H1 (cell line): ENCODE measurements around the gene TBC1D9. TPM values are rescaled to one million over a fixed set of nuclear protein-coding genes. Genes with fewer than 3 reads are reported as not detected.

Experiments
- CTCF ChIA-PET: fragments of 300-600 bp; sonication (Branson Sonifier 250); formaldehyde crosslinking; loops from one replicate; lab custom pipeline; 2021; ENCODE audit not compliant: partially characterized antibody; lab: Charles Lee
- POLR2A ChIA-PET: fragments of 300-600 bp; sonication (Branson Sonifier 250); formaldehyde crosslinking; loops from one replicate; lab custom pipeline; 2021; ENCODE audit warnings: inconsistent platforms; ENCODE audit not compliant: partially characterized antibody; lab: Charles Lee
- DNase-seq, 2 experiments: peaks; one replicate each; pipeline versions ENCODE4 v3.0.0 to v3.0.0-alpha.2; 2010 to 2022; ENCODE audit warnings: low spot score in 2 of 2, low read depth in 1 of 2, mixed read lengths in 1 of 2
- FAIRE-seq: peaks from 2 replicates; lab custom pipeline; 2011; peaks lifted over from hg19 to GRCh38; lab: Jason Lieb, UNC
- H2AFZ ChIP-seq: 2 replicates; pipeline ENCODE4 v1.8.1; 2012; ENCODE audit warnings: low read length, inconsistent platforms
- H2AK5ac ChIP-seq: 2 replicates; pipeline ENCODE4 v1.6.1; 2013; ENCODE audit warnings: low read depth, low read length
- H2BK120ac ChIP-seq: replicated peaks from 2 replicates; pipeline ENCODE3; 2013; ENCODE audit warnings: low read depth, low read length, inconsistent platforms
- H2BK12ac ChIP-seq: 2 replicates; pipeline ENCODE4 v1.6.1; 2013; ENCODE audit warnings: low read depth, low read length
- H2BK15ac ChIP-seq: 2 replicates; pipeline ENCODE4 v1.6.1; 2013; ENCODE audit warnings: low read length
- H2BK20ac ChIP-seq: 2 replicates; pipeline ENCODE4 v1.6.1; 2013; ENCODE audit warnings: low read length
- H2BK5ac ChIP-seq: 2 replicates; pipeline ENCODE4 v1.6.1; 2013; ENCODE audit warnings: low read depth, low read length
- H3K14ac ChIP-seq: 2 replicates; pipeline ENCODE4 v1.6.1; 2013; ENCODE audit warnings: inconsistent platforms; ENCODE audit not compliant: insufficient read length
- H3K18ac ChIP-seq: 2 replicates; pipeline ENCODE4 v1.6.1; 2013; ENCODE audit warnings: low read length; ENCODE audit errors: extremely low read depth
- H3K23ac ChIP-seq: 2 replicates; pipeline ENCODE4 v1.6.1; 2013; ENCODE audit warnings: inconsistent platforms; ENCODE audit not compliant: insufficient read length
- H3K23me2 ChIP-seq: 2 replicates; pipeline ENCODE4 v1.6.1; 2013; ENCODE audit warnings: low read depth, low read length
- H3K27ac ChIP-seq: 2 replicates; pipeline ENCODE4 v1.6.1; 2011; ENCODE audit warnings: low read depth, low read length, inconsistent platforms
- H3K27me3 ChIP-seq, 4 experiments: replicated peaks in 1 of 4; 1 replicate in 1 of 4; 2 replicates in 3 of 4; pipeline versions ENCODE4 v1.6.1 to v1.8.1; 2011 to 2013; ENCODE audit warnings: low read length in 3 of 4, mild to moderate bottlenecking in 3 of 4, inconsistent platforms in 2 of 4, mixed read lengths in 2 of 4, moderate library complexity in 1 of 4; ENCODE audit not compliant: control insufficient read depth in 3 of 4, insufficient read depth in 3 of 4; ENCODE audit errors: extremely low read depth in 1 of 4
- H3K36me3 ChIP-seq, 4 experiments: 2 replicates each; pipeline versions ENCODE4 v1.6.1 to v1.8.1; 2011 to 2013; ENCODE audit warnings: mild to moderate bottlenecking in 4 of 4, low read length in 3 of 4, moderate library complexity in 2 of 4, control low read depth in 1 of 4, inconsistent platforms in 1 of 4; ENCODE audit not compliant: insufficient read depth in 4 of 4, control insufficient read depth in 2 of 4
- H3K4ac ChIP-seq: replicated peaks from 2 replicates; pipeline ENCODE3; 2013; ENCODE audit warnings: low read length, low read depth, mixed read lengths, inconsistent platforms; ENCODE audit not compliant: insufficient read length
- H3K4me1 ChIP-seq, 4 experiments: replicated peaks in 1 of 4; 1 replicate in 1 of 4; 2 replicates in 3 of 4; pipeline versions ENCODE4 v1.6.1 to v1.8.1; 2011 to 2013; ENCODE audit warnings: low read length in 3 of 4, inconsistent platforms in 2 of 4, mixed read lengths in 1 of 4; ENCODE audit not compliant: insufficient read depth in 4 of 4, control insufficient read depth in 3 of 4
- H3K4me2 ChIP-seq, 2 experiments: 2 replicates each; pipeline versions ENCODE4 v1.6.1 to v1.8.1; 2011 to 2013; ENCODE audit warnings: low read depth in 2 of 2, low read length in 2 of 2, control low read depth in 1 of 2, inconsistent platforms in 1 of 2, mild to moderate bottlenecking in 1 of 2; ENCODE audit not compliant: insufficient read depth in 1 of 2
- H3K4me3 ChIP-seq, 4 experiments: fragments of 200-600, 300-600 bp in 1 of 4; sonication (generic), shearing (Covaris generic), sonication (Bioruptor Twin) in 1 of 4; 2 replicates each; pipeline versions ENCODE4 v1.5.1 to v1.8.1; 2011 to 2016; ENCODE audit warnings: low read length in 4 of 4, low read depth in 3 of 4, control low read depth in 2 of 4, inconsistent platforms in 2 of 4, mild to moderate bottlenecking in 2 of 4, mixed read lengths in 1 of 4, moderate library complexity in 1 of 4; ENCODE audit not compliant: insufficient read depth in 2 of 4; ENCODE audit errors: extremely low read depth in 1 of 4
- H3K56ac ChIP-seq: replicated peaks from 2 replicates; pipeline ENCODE3; 2013; ENCODE audit warnings: low read depth, mild to moderate bottlenecking, mixed read lengths, low read length, inconsistent platforms; ENCODE audit not compliant: insufficient read length
- H3K79me1 ChIP-seq: 2 replicates; pipeline ENCODE4 v1.6.1; 2013; ENCODE audit warnings: low read depth, low read length, control low read depth
- H3K79me2 ChIP-seq, 2 experiments: 2 replicates each; pipeline versions ENCODE4 v1.6.1 to v1.8.1; 2012 to 2013; ENCODE audit warnings: low read length in 2 of 2, mild to moderate bottlenecking in 2 of 2, inconsistent platforms in 1 of 2; ENCODE audit not compliant: insufficient read depth in 2 of 2, control insufficient read depth in 1 of 2
- H3K9ac ChIP-seq, 4 experiments: replicated peaks in 1 of 4; 1 replicate in 1 of 4; 2 replicates in 3 of 4; pipeline versions ENCODE4 v1.6.1 to v1.8.1; 2011 to 2013; ENCODE audit warnings: low read depth in 3 of 4, low read length in 3 of 4, control low read depth in 2 of 4, mild to moderate bottlenecking in 2 of 4, moderate library complexity in 2 of 4, inconsistent platforms in 1 of 4; ENCODE audit errors: extremely low read depth in 1 of 4
- H3K9me3 ChIP-seq, 2 experiments: 2 replicates each; pipeline versions ENCODE4 v1.6.1 to v1.8.1; 2012 to 2013; ENCODE audit warnings: mild to moderate bottlenecking in 2 of 2, moderate library complexity in 2 of 2, control low read depth in 1 of 2, inconsistent platforms in 1 of 2, low read depth in 1 of 2, low read length in 1 of 2, mixed read lengths in 1 of 2; ENCODE audit not compliant: insufficient read depth in 2 of 2
- H4K20me1 ChIP-seq, 2 experiments: replicated peaks in 1 of 2; 2 replicates each; pipeline versions ENCODE3 to v1.8.1; 2011 to 2013; ENCODE audit warnings: inconsistent platforms in 2 of 2, low read length in 2 of 2, mild to moderate bottlenecking in 1 of 2; ENCODE audit not compliant: insufficient read depth in 2 of 2, control insufficient read depth in 1 of 2
- H4K5ac ChIP-seq: 2 replicates; pipeline ENCODE4 v1.6.1; 2013; ENCODE audit warnings: low read length, low read depth, mixed read lengths, inconsistent platforms; ENCODE audit not compliant: insufficient read length
- H4K8ac ChIP-seq: 2 replicates; pipeline ENCODE4 v1.8.0; 2013; ENCODE audit warnings: mild to moderate bottlenecking, moderate library complexity, low read length, inconsistent platforms; ENCODE audit not compliant: insufficient read depth; ENCODE audit errors: extremely low read depth
- H4K91ac ChIP-seq: replicated peaks from 2 replicates; pipeline ENCODE3; 2013; ENCODE audit warnings: low read length, mixed read lengths, inconsistent platforms; ENCODE audit not compliant: insufficient read length
- BCL11A ChIP-seq, 2 experiments: IDR thresholded peaks; one replicate each; pipeline ENCODE4 v1.6.1; 2011; ENCODE audit warnings: low read depth in 2 of 2, low read length in 2 of 2, mild to moderate bottlenecking in 2 of 2
- CBX8 ChIP-seq: fragments of 300-800, 300-1000 bp; sonication (generic); IDR thresholded peaks from 2 replicates; pipeline ENCODE4 v1.7.1; 2016; ENCODE audit warnings: low read depth, low read length, borderline replicate concordance
- CTBP2 ChIP-seq: IDR thresholded peaks from 2 replicates; pipeline ENCODE4 v1.7.0; 2011; ENCODE audit warnings: borderline replicate concordance, mild to moderate bottlenecking, moderate library complexity, mixed read lengths, low read length; ENCODE audit not compliant: insufficient read depth, insufficient read length
- EGR1 ChIP-seq: IDR thresholded peaks from 2 replicates; pipeline ENCODE4 v1.6.1; 2011; ENCODE audit warnings: low read depth, low read length, borderline replicate concordance
- EZH2 ChIP-seq: fragments of 200-600 bp; sonication (generic); IDR thresholded peaks from 2 replicates; pipeline ENCODE4 v1.7.1; 2012; ENCODE audit warnings: low read depth, mild to moderate bottlenecking, moderate library complexity, low read length, inconsistent platforms; ENCODE audit not compliant: severe bottlenecking
- FOSL1 ChIP-seq: IDR thresholded peaks from 2 replicates; pipeline ENCODE4 v1.6.1; 2011; ENCODE audit warnings: mild to moderate bottlenecking, low read depth, low read length, moderate library complexity; ENCODE audit not compliant: insufficient read depth
- KDM1A ChIP-seq: fragments of 200-600, 300-600 bp; sonication (generic); IDR thresholded peaks from 2 replicates; pipeline ENCODE4 v1.7.1; 2016; ENCODE audit warnings: mild to moderate bottlenecking, low read length, borderline replicate concordance
- KDM4A ChIP-seq: IDR thresholded peaks from one replicate; pipeline ENCODE4 v1.7.1; 2012; ENCODE audit warnings: low read depth, mild to moderate bottlenecking, moderate library complexity, low read length, inconsistent platforms; ENCODE audit not compliant: severe bottlenecking
- KDM5A ChIP-seq: fragments of 200-600 bp; IDR thresholded peaks from 2 replicates; pipeline ENCODE4 v1.7.1; 2012; ENCODE audit warnings: mild to moderate bottlenecking, low read length, inconsistent platforms, mixed read lengths
- MAFK ChIP-seq: IDR thresholded peaks from 2 replicates; pipeline ENCODE4 v1.6.1; 2012; ENCODE audit warnings: low read depth, mild to moderate bottlenecking, improper control_type of control experiment, low read length
- RNF2 ChIP-seq: fragments of 200-900, 300-1000 bp; sonication (generic); IDR thresholded peaks from 2 replicates; pipeline ENCODE4 v1.7.1; 2016; ENCODE audit warnings: borderline replicate concordance, low read depth, mild to moderate bottlenecking, antibody characterized with exemption, low read length; ENCODE audit not compliant: poor library complexity, severe bottlenecking; ENCODE audit errors: missing control alignments
- SP1 ChIP-seq: IDR thresholded peaks from 2 replicates; pipeline ENCODE4 v1.6.1; 2011; ENCODE audit warnings: low read depth, low read length
- TAF1 ChIP-seq: IDR thresholded peaks from 2 replicates; pipeline ENCODE4 v1.6.1; 2011; ENCODE audit warnings: mild to moderate bottlenecking, low read depth, low read length
- TBP ChIP-seq: IDR thresholded peaks from 2 replicates; pipeline ENCODE4 v1.6.1; 2011; ENCODE audit warnings: low read depth, low read length, improper control_type of control experiment
- ZNF274 ChIP-seq: IDR thresholded peaks from 2 replicates; pipeline ENCODE4 v1.7.0; 2012; ENCODE audit warnings: low read length, borderline replicate concordance; ENCODE audit errors: extremely low read depth
- WGBS, 2 experiments: shearing (Covaris generic) in 1 of 2; methylation state at CpG; one replicate each; pipeline versions ENCODE4 v1.1.6 to v1.1.7; 2013 to 2015; ENCODE audit warnings: low lambda C conversion rate in 2 of 2, mixed read lengths in 2 of 2, inconsistent platforms in 1 of 2, low coverage in 1 of 2, missing lambda C conversion rate in 1 of 2; ENCODE audit not compliant: insufficient replicate concordance in 2 of 2, insufficient coverage in 1 of 2, insufficient read length in 1 of 2; ENCODE audit errors: extremely low coverage in 1 of 2, missing lambda C conversion rate in 1 of 2; 5-methylcytosine and 5-hydroxymethylcytosine counted together
- polyA plus RNA-seq, 7 experiments: library from polyadenylated mRNA; depleted of rRNA in 3 of 7; stranded (reverse) in 5 of 7; unstranded in 2 of 7; fragments of >200 nt in 5 of 7; fragments of 200-250 nt in 2 of 7; gene quantifications; 1 replicate in 5 of 7; 2 replicates in 1 of 7; 4 replicates in 1 of 7; pipeline versions ENCODE4 v1.2.1 to v1.2.3, GENCODE V29; 2011 to 2013; ENCODE audit warnings: missing spikeins in 2 of 7, mixed read lengths in 2 of 7
- total RNA-seq: library from RNA; stranded (reverse); fragmentation: NEBNext Ultra II Directional; extraction: Animal tissue kit (Norgen Biotek cat#: 25700); gene quantifications from 2 replicates; pipeline ENCODE4 v1.2.1, GENCODE V29; 2021

Gene TBC1D9
- total and polyA plus RNA-seq, 2 of the 8 experiments (the other 6 are each of a cell fraction or from before 2014, with no cell fraction given), result 0.94 to 1.0 TPM

DNA sequence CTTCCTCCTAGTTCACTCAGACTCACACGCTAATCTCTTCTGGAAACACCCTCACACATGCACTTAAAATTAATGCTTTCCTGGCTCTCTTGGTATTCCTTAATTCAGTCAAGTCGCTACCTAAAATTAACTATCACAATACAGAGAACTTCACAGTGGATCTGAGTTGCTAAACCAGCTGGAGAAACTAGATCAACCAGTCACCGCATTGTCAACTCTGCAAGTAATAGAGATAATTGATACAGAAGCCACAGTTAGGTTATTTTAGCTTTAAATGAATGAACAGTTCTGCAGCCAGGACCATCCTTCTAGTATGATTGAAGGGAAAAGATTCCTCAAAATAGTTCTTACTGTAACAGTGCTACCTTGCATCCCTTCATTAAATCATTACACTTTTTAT is 6.0 kb upstream of the TBC1D9 start:
- H3K18ac ChIP-seq, result no peak overlapping the region
- no peaks in the 10 kb centered on the region for H3K23me2 ChIP-seq
- H2AK5ac ChIP-seq, result no peak overlapping the region
- no peak overlapping the region for H2BK120ac ChIP-seq
- WGBS, 2 experiments, result 92% methylated on average over 3 of the region's 3 CpGs; no CpG with 5 or more reads in 1 of the 2 experiments
- CTCF ChIA-PET, result no interaction called here
- H3K4me3 ChIP-seq, result no peak overlapping the region
- no peak overlapping the region for H2AFZ ChIP-seq
- no peaks in the 10 kb centered on the region for H3K79me1 ChIP-seq
- H3K14ac ChIP-seq, result no peak overlapping the region
- POLR2A ChIA-PET, result no interaction called here
- no peak overlapping the region for H3K56ac ChIP-seq
- no peak overlapping the region for H4K91ac ChIP-seq
- H3K4ac ChIP-seq, result no peak overlapping the region
- H3K23ac ChIP-seq, result no peak overlapping the region
- H2BK20ac ChIP-seq, result no peak overlapping the region
- H3K36me3 ChIP-seq, result no peaks in the 10 kb centered on the region
- peaks cover 0 to 4% (median 3%) of the 10 kb centered on the region in 4 experiments; a peak in 2 of 7 replicates for H3K4me1 ChIP-seq
- DNase-seq (no peak), FAIRE-seq (no peak)
- H2BK15ac ChIP-seq, result no peak overlapping the region
- no peak overlapping the region for H4K8ac ChIP-seq
- peaks cover 0 to 17% (median 16%) of the 10 kb centered on the region in 4 experiments; a peak in 6 of 7 replicates for H3K27me3 ChIP-seq
- no peak overlapping the region for H3K27ac ChIP-seq
- no peaks in the 10 kb centered on the region for H3K79me2 ChIP-seq
- H4K5ac ChIP-seq, result no peak overlapping the region
- no peak overlapping the region for H2BK12ac ChIP-seq
- H2BK5ac ChIP-seq, result no peak overlapping the region
- no peak overlapping the region for H3K4me2 ChIP-seq
- no peak overlapping the region for H3K9ac ChIP-seq
- peaks cover 0 to 1% of the 10 kb centered on the region in 2 experiments for H4K20me1 ChIP-seq
- no peaks in the 10 kb centered on the region for H3K9me3 ChIP-seq
- no peak for TF ChIP-seq RNF2
- no peak for TF ChIP-seq KDM5A
- TF ChIP-seq EZH2, result no peak
- no peak for TF ChIP-seq CBX8
- no peak for TF ChIP-seq KDM1A
- TF ChIP-seq TAF1, result no peak
- TF ChIP-seq TBP, result no peak
- no peak for TF ChIP-seq ZNF274
- no peak for TF ChIP-seq CTBP2
- TF ChIP-seq SP1, result no peak
- no peak for TF ChIP-seq FOSL1
- TF ChIP-seq EGR1, result no peak
- TF ChIP-seq MAFK, result no peak
- no peak for TF ChIP-seq BCL11A (IDR thresholded peaks at IDR 0.05; ENCODE audit: low read depth in 2 of 2, low read length in 2 of 2)
- TF ChIP-seq KDM4A, result no peak
